ENCODE results near the gene GRID1. TPM values are rescaled to one million over a fixed set of nuclear protein-coding genes. Genes with fewer than 3 reads are reported as not detected.

Gene GRID1
- total RNA-seq, 1 donor from 2014 or later = 0.22 TPM

DNA sequence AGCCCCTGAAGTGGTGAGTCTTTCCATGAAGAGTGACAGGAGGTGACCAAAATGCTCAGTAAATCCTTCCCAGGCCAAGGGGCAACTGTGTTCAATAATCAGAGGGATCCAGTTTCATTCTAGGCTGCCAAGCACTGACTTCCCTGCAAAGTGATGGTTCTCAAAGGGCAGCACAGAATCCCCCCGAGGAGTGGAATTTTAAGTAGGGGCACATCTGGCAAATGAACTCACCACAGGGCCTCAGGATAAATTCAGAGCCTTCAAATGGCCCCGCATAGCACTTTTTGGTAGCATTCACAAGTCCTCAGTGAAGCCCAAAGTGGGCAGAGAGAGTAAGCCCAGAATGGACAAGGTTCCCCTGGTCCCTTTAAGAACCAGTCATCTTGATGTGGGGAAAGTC is 602.5 kb downstream of the GRID1 start:
- Mint-ChIP-seq H3K9me3 (ENCODE audit: low read depth) (peaks cover 3% of the 10 kb centered on the region), H3K4me3 (ENCODE audit: low read depth) (no peak overlapping the region), H3K27me3 (peaks cover 3% of the 10 kb centered on the region), H3K36me3 (ENCODE audit: insufficient read depth) (no peaks in the 10 kb centered on the region), H3K4me1 (ENCODE audit: low read depth) (peaks cover 6% of the 10 kb centered on the region), H3K27ac (no peak overlapping the region)
- TF ChIP-seq, protein P1, sequence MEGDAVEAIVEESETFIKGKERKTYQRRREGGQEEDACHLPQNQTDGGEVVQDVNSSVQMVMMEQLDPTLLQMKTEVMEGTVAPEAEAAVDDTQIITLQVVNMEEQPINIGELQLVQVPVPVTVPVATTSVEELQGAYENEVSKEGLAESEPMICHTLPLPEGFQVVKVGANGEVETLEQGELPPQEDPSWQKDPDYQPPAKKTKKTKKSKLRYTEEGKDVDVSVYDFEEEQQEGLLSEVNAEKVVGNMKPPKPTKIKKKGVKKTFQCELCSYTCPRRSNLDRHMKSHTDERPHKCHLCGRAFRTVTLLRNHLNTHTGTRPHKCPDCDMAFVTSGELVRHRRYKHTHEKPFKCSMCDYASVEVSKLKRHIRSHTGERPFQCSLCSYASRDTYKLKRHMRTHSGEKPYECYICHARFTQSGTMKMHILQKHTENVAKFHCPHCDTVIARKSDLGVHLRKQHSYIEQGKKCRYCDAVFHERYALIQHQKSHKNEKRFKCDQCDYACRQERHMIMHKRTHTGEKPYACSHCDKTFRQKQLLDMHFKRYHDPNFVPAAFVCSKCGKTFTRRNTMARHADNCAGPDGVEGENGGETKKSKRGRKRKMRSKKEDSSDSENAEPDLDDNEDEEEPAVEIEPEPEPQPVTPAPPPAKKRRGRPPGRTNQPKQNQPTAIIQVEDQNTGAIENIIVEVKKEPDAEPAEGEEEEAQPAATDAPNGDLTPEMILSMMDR (IDR thresholded peaks at IDR 0.05; ENCODE audit: unreplicated experiment) = no peak
- DNase-seq (ENCODE audit: low spot score, unreplicated experiment) = no peak

GRCh38 chr10:85761906-85762445 is 604.6 kb downstream of the GRID1 start:
- H3K4me1 Mint-ChIP-seq (ENCODE audit: low read depth) = peaks cover 6% of the 10 kb centered on the region
- no peak overlapping the region for H3K27ac Mint-ChIP-seq
- no peak for DNase-seq (ENCODE audit: low spot score, unreplicated experiment)
- TF ChIP-seq, protein P1 (IDR thresholded peaks at IDR 0.05; ENCODE audit: unreplicated experiment) = no peak
- no peaks in the 10 kb centered on the region for H3K9me3 Mint-ChIP-seq (ENCODE audit: low read depth)
- no peak overlapping the region for H3K4me3 Mint-ChIP-seq (ENCODE audit: low read depth)
- H3K27me3 Mint-ChIP-seq = peaks cover 3% of the 10 kb centered on the region
- H3K36me3 Mint-ChIP-seq (ENCODE audit: insufficient read depth) = no peaks in the 10 kb centered on the region

GRCh38 chr10:85741626-85742300 is 624.8 kb downstream of the GRID1 start:
- TF ChIP-seq, protein P1 (IDR thresholded peaks at IDR 0.05; ENCODE audit: unreplicated experiment) = no peak
- no peak for DNase-seq (ENCODE audit: low spot score, unreplicated experiment)
- Mint-ChIP-seq H3K4me1 (ENCODE audit: low read depth) (no peaks in the 10 kb centered on the region), H3K27ac (no peak overlapping the region), H3K36me3 (ENCODE audit: insufficient read depth) (no peaks in the 10 kb centered on the region), H3K4me3 (ENCODE audit: low read depth) (no peak overlapping the region), H3K27me3 (no peaks in the 10 kb centered on the region), H3K9me3 (ENCODE audit: low read depth) (no peaks in the 10 kb centered on the region)

DNA sequence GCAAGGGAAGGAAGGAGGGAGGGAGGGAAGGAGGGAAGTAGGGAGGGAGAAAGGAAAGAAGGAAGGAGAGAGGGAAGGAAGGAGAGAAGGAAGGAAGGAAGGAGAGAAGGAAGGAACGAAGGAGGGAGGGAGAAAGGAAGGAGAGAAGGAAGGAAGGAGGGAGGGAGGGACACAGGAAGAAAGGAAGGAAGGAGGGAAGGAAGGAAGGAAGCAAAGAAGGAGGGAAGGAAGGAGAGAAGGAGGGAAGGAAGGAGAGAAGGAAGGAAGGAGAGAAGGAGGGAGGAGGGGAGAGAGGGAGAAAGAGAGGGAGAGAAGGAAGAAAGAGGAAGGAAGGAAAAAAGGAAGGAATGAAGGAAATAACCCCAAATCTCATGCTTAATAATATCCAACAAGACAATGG is 630.6 kb downstream of the GRID1 start:
- no peak for DNase-seq (ENCODE audit: low spot score, unreplicated experiment)
- Mint-ChIP-seq H3K4me3 (ENCODE audit: low read depth) (no peak overlapping the region), H3K36me3 (ENCODE audit: insufficient read depth) (no peaks in the 10 kb centered on the region), H3K27ac (no peak overlapping the region), H3K4me1 (ENCODE audit: low read depth) (no peaks in the 10 kb centered on the region), H3K9me3 (ENCODE audit: low read depth) (no peaks in the 10 kb centered on the region), H3K27me3 (peaks cover 4% of the 10 kb centered on the region)
- TF ChIP-seq, protein P1 (IDR thresholded peaks at IDR 0.05; ENCODE audit: unreplicated experiment) = no peak

DNA sequence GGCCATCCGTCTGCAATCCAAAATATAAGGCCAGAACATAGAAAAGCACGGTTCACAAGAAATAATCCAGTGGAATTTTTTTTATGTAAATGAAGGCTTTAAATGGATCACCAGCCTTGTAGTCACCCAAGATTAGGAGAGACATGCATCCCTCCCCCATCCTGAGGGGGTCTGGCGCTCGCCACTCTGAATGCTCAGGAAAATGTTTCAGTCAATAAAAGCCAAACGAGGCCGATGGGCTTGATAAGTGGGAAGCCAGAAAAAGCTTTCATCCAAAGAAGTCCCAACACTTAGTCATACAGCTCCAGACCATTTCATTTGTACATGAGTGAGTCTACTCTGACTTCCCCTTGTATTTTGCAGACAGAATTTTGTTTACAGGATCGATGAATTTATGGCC is 631.8 kb downstream of the GRID1 start:
- Mint-ChIP-seq H3K27ac (no peak overlapping the region), H3K4me1 (ENCODE audit: low read depth) (no peaks in the 10 kb centered on the region), H3K9me3 (ENCODE audit: low read depth) (no peaks in the 10 kb centered on the region), H3K4me3 (ENCODE audit: low read depth) (no peak overlapping the region), H3K27me3 (peaks cover 4% of the 10 kb centered on the region), H3K36me3 (ENCODE audit: insufficient read depth) (no peaks in the 10 kb centered on the region)
- no peak for DNase-seq (ENCODE audit: low spot score, unreplicated experiment)
- TF ChIP-seq, protein P1 (IDR thresholded peaks at IDR 0.05; ENCODE audit: unreplicated experiment) = no peak

All from progenitor cell of endocrine pancreas (in vitro differentiated cells).